Psoas muscle (tissue), 8 donors: ENCODE measurements around the gene BTBD16. TPM values are rescaled to one million over a fixed set of nuclear protein-coding genes. Genes with fewer than 3 reads are reported as not detected.

Experiments used
- ATAC-seq, 4 donors: fragments of 200-7000 bp; cut with Tn5 transposase; one replicate each; pipeline ENCODE4 v1.9.1; 2020; ENCODE audit warnings: moderate library complexity in 3 of 4, mild to moderate bottlenecking in 2 of 4
- DNase-seq, 2 donors: peaks; one replicate each; pipeline ENCODE4 v3.0.0-alpha.2; 2020
- H3K27ac ChIP-seq: fragments of 200-600 bp; one replicate; pipeline ENCODE4 v1.8.0; 2022
- H3K27me3 ChIP-seq, 3 donors: fragments of 200-600 bp in 1 of 3; one replicate each; pipeline versions ENCODE4 v1.6.1 to v1.8.0; 2013 to 2022; ENCODE audit warnings: low read length in 2 of 3, mild to moderate bottlenecking in 2 of 3, moderate library complexity in 1 of 3; ENCODE audit not compliant: insufficient read depth in 3 of 3
- H3K36me3 ChIP-seq, 2 donors: fragments of 200-600 bp in 1 of 2; one replicate each; pipeline versions ENCODE4 v1.6.1 to v1.8.0; 2013 to 2022; ENCODE audit warnings: low read depth in 1 of 2, mild to moderate bottlenecking in 1 of 2, moderate library complexity in 1 of 2; ENCODE audit not compliant: insufficient read depth in 1 of 2
- H3K4me1 ChIP-seq: fragments of 200-600 bp; one replicate; pipeline ENCODE4 v1.8.0; 2022
- H3K4me3 ChIP-seq: fragments of 200-600 bp; one replicate; pipeline ENCODE4 v1.8.0; 2022; ENCODE audit warnings: mild to moderate bottlenecking
- H3K9me3 ChIP-seq: fragments of 200-600 bp; one replicate; pipeline ENCODE4 v1.8.0; 2022
- CTCF ChIP-seq: fragments of 200-600 bp; IDR thresholded peaks from one replicate; pipeline ENCODE4 v1.8.0; 2022; ENCODE audit warnings: antibody characterized with exemption
- WGBS, 3 donors: extraction: QIAGEN DNeasy Blood & Tissue Kit; methylation state at CpG; one replicate each; pipeline versions ENCODE4 v1.1.6 to v1.1.7; 2013; 5-methylcytosine and 5-hydroxymethylcytosine counted together
- intact Hi-C, 2 donors: fragments of 100-400 bp; cut with DNase I; formaldehyde crosslinking; loops; one replicate each; pipeline versions ENCODE4 v1.11.0 to v1.14.2; 2022
- polyA plus RNA-seq, 3 donors: library from polyadenylated mRNA; stranded (reverse); fragments of 200-250 nt; gene quantifications; one replicate each; pipeline ENCODE4 v1.2.3, GENCODE V29; 2013
- total RNA-seq, 4 donors: library from RNA; stranded (reverse); fragmentation: NEBNext Ultra II Directional in 2 of 4; extraction: Animal tissue kit (Norgen Biotek cat#: 25700) in 2 of 4; gene quantifications; one replicate each; pipeline versions ENCODE4 v1.2.1 to v1.2.4, GENCODE V29; 2021 to 2023
- donor health status: healthy with polysubstance abuse.
- donor health status: DM: no; HTN: no; CAD: no; lungs with moderate emphysema.
- donor health status: Bipolar disorder and iron deficiency.
- donor health status: healthy.
- donor health status: DM: yes; HTN: yes; CAD: no.
- donor health status: DM: no; HTN: no; CAD: no.
- donor health status: DM: no; HTN: no; CAD: no.
- donor health status: DM: yes; HTN: yes; CAD: no.

BTBD16 gene
- total and polyA plus RNA-seq, 7 donors = 0.14 to 0.58 (median 0.32) TPM; not detected in 4

- H3K4me3 ChIP-seq = no peak overlapping the region
- TF ChIP-seq CTCF = no peak
- ATAC-seq = peak; percentile 30 to 57 (median 46)
- peaks cover 3 to 95% of the 10 kb centered on the region in 2 donors for H3K36me3 ChIP-seq
- H3K27me3 ChIP-seq = no peaks in the 10 kb centered on the region
- H3K27ac ChIP-seq = no peak overlapping the region
- no peak for DNase-seq
- WGBS, 3 donors = 22 to 37% (median 24%) methylated on average over 3 of the region's 3 CpGs
- no peaks in the 10 kb centered on the region for H3K4me1 ChIP-seq
- intact Hi-C loops = no loop called here
- no peaks in the 10 kb centered on the region for H3K9me3 ChIP-seq
Measured at GRCh38 chr10:122252805-122253204, 18.3 kb upstream of the BTBD16 start.

GRCh38 chr10:122253605-122254004 is 17.5 kb upstream of the BTBD16 start:
- whole genome bisulfite sequencing, 3 donors = 91 to 100% (median 95%) methylated on average over 2 of the region's 2 CpGs
- ATAC-seq (no peak), DNase-seq (no peak)
- no peak overlapping the region for H3K27ac ChIP-seq
- H3K9me3 ChIP-seq = no peaks in the 10 kb centered on the region
- no peaks in the 10 kb centered on the region for H3K27me3 ChIP-seq
- no peaks in the 10 kb centered on the region for H3K4me1 ChIP-seq
- H3K4me3 ChIP-seq = no peak overlapping the region
- intact Hi-C loops = no loop called here
- peaks cover 3 to 95% of the 10 kb centered on the region in 2 donors for H3K36me3 ChIP-seq
- no peak for TF ChIP-seq CTCF

GRCh38 chr10:122254831-122255230 is 16.3 kb upstream of the BTBD16 start:
- intact Hi-C loops = no loop called here
- H3K27ac ChIP-seq = no peak overlapping the region
- H3K4me3 ChIP-seq = no peak overlapping the region
- no peaks in the 10 kb centered on the region for H3K27me3 ChIP-seq
- peaks cover 3 to 92% of the 10 kb centered on the region in 2 donors for H3K36me3 ChIP-seq
- H3K4me1 ChIP-seq = no peaks in the 10 kb centered on the region
- ATAC-seq (no peak), DNase-seq (no peak)
- TF ChIP-seq CTCF = no peak
- 83 to 88% (median 84%) methylated on average over 5 of the region's 5 CpGs for WGBS, 3 donors
- no peaks in the 10 kb centered on the region for H3K9me3 ChIP-seq

GRCh38 chr10:122255509-122256301 is 15.4 kb upstream of the BTBD16 start:
- Histone ChIP-seq H3K36me3 (peaks cover 3 to 91% of the 10 kb centered on the region in 2 donors), H3K4me1 (no peaks in the 10 kb centered on the region), H3K27ac (no peak overlapping the region), H3K9me3 (no peaks in the 10 kb centered on the region), H3K4me3 (no peak overlapping the region), H3K27me3 (no peaks in the 10 kb centered on the region)
- WGBS, 3 donors = 79 to 83% (median 80%) methylated on average over 14 of the region's 14 CpGs
- ATAC-seq = no peak
- intact Hi-C loops = no loop called here
- no peak for DNase-seq
- TF ChIP-seq CTCF = no peak

GRCh38 chr10:122257041-122257440 is 14.1 kb upstream of the BTBD16 start:
- Histone ChIP-seq H3K4me3 (no peak overlapping the region), H3K27ac (no peak overlapping the region), H3K27me3 (no peaks in the 10 kb centered on the region), H3K36me3 (peaks cover 3 to 80% of the 10 kb centered on the region in 2 donors), H3K9me3 (peaks cover 8% of the 10 kb centered on the region), H3K4me1 (no peaks in the 10 kb centered on the region)
- 67 to 91% (median 79%) methylated on average over 3 of the region's 3 CpGs for WGBS, 3 donors
- DNase-seq = no peak
- ATAC-seq = no peak
- no peak for TF ChIP-seq CTCF
- intact Hi-C loops = no loop called here
